ENCODE results near the gene UBE2D1. TPM values are rescaled to one million over a fixed set of nuclear protein-coding genes. Genes with fewer than 3 reads are reported as not detected.

The UBE2D1 gene
- total RNA-seq, 1 experiment from 2014 or later: 2.3 TPM

Other genes with a start within 250 kb of the UBE2D1 start
- 3.6 and 5.0 TPM in 2 replicates for gene IPMK, start 67.1 kb upstream of the UBE2D1 start, total RNA-seq (2014; rRNA removed; shearing (Covaris generic))
- 7.5 and 11.8 TPM in 2 replicates for gene CISD1, start 65.8 kb upstream of the UBE2D1 start, total RNA-seq (2014; rRNA removed; shearing (Covaris generic))
- 49.2 and 55.5 TPM in 2 replicates for gene TFAM, start 50.4 kb downstream of the UBE2D1 start, total RNA-seq (2014; rRNA removed; shearing (Covaris generic))
- not detected in 2 replicates for gene BICC1, start 177.9 kb downstream of the UBE2D1 start, total RNA-seq (2014; rRNA removed; shearing (Covaris generic))

Data from HT-29 (cell line).